Fibroblast of upper back skin (primary cell): Measurements from ENCODE around the gene SCT.
"Not testable (repeated sequence)": the region's sequence is repeated elsewhere in the genome, so short reads cannot be mapped to it uniquely, and the experiment has no call there.

ENCODE experiments used
- DNase-seq: peaks from one replicate; pipeline ENCODE4 v3.0.0-alpha.2; 2013

Gene SCT

GRCh38 chr11:626475-627307 lies at the start of gene SCT:
TSS of gene SCT (minus strand) at chr11:627181. CDS start at chr11:627143, 38 bp downstream.
- DNase-seq: no peak

- DNase-seq: no peak
Observed at GRCh38 chr11:674406-674805, 47.4 kb upstream of the SCT start.

- DNase-seq: no peak
Observed at GRCh38 chr11:673866-674265, 46.9 kb upstream of the SCT start.

- peak; percentile 45 for DNase-seq
Observed at GRCh38 chr11:665704-666281, 38.8 kb upstream of the SCT start.

- peak; percentile 12 for DNase-seq
Observed at GRCh38 chr11:665062-665703, 38.2 kb upstream of the SCT start.

- DNase-seq: peak; percentile 34
Observed at GRCh38 chr11:662689-663274, 35.8 kb upstream of the SCT start.

- DNase-seq: no peak
Observed at GRCh38 chr11:660681-661444, 33.9 kb upstream of the SCT start.

GRCh38 chr11:660281-660680 lies 33.3 kb upstream of the SCT start:
- no peak for DNase-seq

GRCh38 chr11:659532-660085 lies 32.6 kb upstream of the SCT start:
- DNase-seq: no peak

- DNase-seq: no peak
Observed at GRCh38 chr11:657691-658126, 30.7 kb upstream of the SCT start.

- no peak for DNase-seq
Observed at GRCh38 chr11:656866-657265, 29.9 kb upstream of the SCT start.

GRCh38 chr11:656426-656825 lies 29.4 kb upstream of the SCT start:
- no peak for DNase-seq

GRCh38 chr11:655036-655726 lies 28.2 kb upstream of the SCT start:
- no peak for DNase-seq

- not testable (repeated sequence) for DNase-seq
Observed at GRCh38 chr11:654444-654843, 27.5 kb upstream of the SCT start.

GRCh38 chr11:653837-654236 lies 26.9 kb upstream of the SCT start:
- no peak for DNase-seq

GRCh38 chr11:653136-653535 lies 26.2 kb upstream of the SCT start:
- DNase-seq: not testable (repeated sequence)

GRCh38 chr11:650482-650881 lies 23.5 kb upstream of the SCT start:
- no peak for DNase-seq

- DNase-seq: not testable (repeated sequence)
Observed at GRCh38 chr11:647672-648158, 20.7 kb upstream of the SCT start.

GRCh38 chr11:646214-646613 lies 19.2 kb upstream of the SCT start:
- DNase-seq: no peak

GRCh38 chr11:645536-645935 lies 18.6 kb upstream of the SCT start:
- DNase-seq: no peak

- DNase-seq: no peak
Observed at GRCh38 chr11:643849-644738, 17.1 kb upstream of the SCT start.
